ENCODE measurements around the gene OR12D2.

OR12D2 gene

GRCh38 chr6:29388533-29388932 lies 6.9 kb upstream of the OR12D2 start:
- no peak for DNase-seq
- Histone ChIP-seq H3K27me3 (no peaks in the 10 kb centered on the region), H3K4me3 (ENCODE audit: low read depth, low read length) (no peak overlapping the region), H3K4me1 (no peaks in the 10 kb centered on the region), H3K9me3 (no peaks in the 10 kb centered on the region), H3K36me3 (no peaks in the 10 kb centered on the region)
- no peak for TF ChIP-seq CTCF (IDR thresholded peaks at IDR 0.05; ENCODE audit: low read depth, low read length)

GRCh38 chr6:29399525-29399924 lies 4.1 kb downstream of the OR12D2 start:
- no peaks in the 10 kb centered on the region for H3K9me3 ChIP-seq
- H3K27me3 ChIP-seq, result no peaks in the 10 kb centered on the region
- no peak for DNase-seq
- TF ChIP-seq CTCF (IDR thresholded peaks at IDR 0.05; ENCODE audit: low read depth, low read length), result no peak
- no peaks in the 10 kb centered on the region for H3K4me1 ChIP-seq
- H3K36me3 ChIP-seq, result no peaks in the 10 kb centered on the region
- no peak overlapping the region for H3K4me3 ChIP-seq (ENCODE audit: low read depth, low read length)

- H3K27me3 ChIP-seq, result no peaks in the 10 kb centered on the region
- no peak overlapping the region for H3K4me3 ChIP-seq (ENCODE audit: low read depth, low read length)
- no peaks in the 10 kb centered on the region for H3K9me3 ChIP-seq
- no peaks in the 10 kb centered on the region for H3K36me3 ChIP-seq
- no peak for TF ChIP-seq CTCF (IDR thresholded peaks at IDR 0.05; ENCODE audit: low read depth, low read length)
- H3K4me1 ChIP-seq, result no peaks in the 10 kb centered on the region
- DNase-seq, result no peak
Observed at GRCh38 chr6:29403801-29404200, 8.4 kb downstream of the OR12D2 start.

GRCh38 chr6:29414588-29414987 lies 19.2 kb downstream of the OR12D2 start, which contains the start of gene OR12D1:
Gene OR12D1 (plus strand): TSS chr6:29414928.
- no peaks in the 10 kb centered on the region for H3K9me3 ChIP-seq
- H3K4me3 ChIP-seq (ENCODE audit: low read depth, low read length), result no peak within 1 kb of the TSS
- H3K27me3 ChIP-seq, result no peaks in the 10 kb centered on the region
- peak; percentile 7; the same call in 1 of the 2 replicates for TF ChIP-seq CTCF (IDR thresholded peaks at IDR 0.05; ENCODE audit: low read depth, low read length)
- H3K36me3 ChIP-seq, result no peaks in the 10 kb centered on the region
- H3K4me1 ChIP-seq, result no peaks in the 10 kb centered on the region
- no peak for DNase-seq

GRCh38 chr6:29419516-29419915 lies 24.1 kb downstream of the OR12D2 start:
- no peaks in the 10 kb centered on the region for H3K9me3 ChIP-seq
- DNase-seq, result no peak
- H3K36me3 ChIP-seq, result no peaks in the 10 kb centered on the region
- TF ChIP-seq CTCF (IDR thresholded peaks at IDR 0.05; ENCODE audit: low read depth, low read length), result no peak
- no peak overlapping the region for H3K4me3 ChIP-seq (ENCODE audit: low read depth, low read length)
- 0 out of 2 replicates have a peak, but pooled peaks cover 5% of the 10 kb centered on the region for H3K27me3 ChIP-seq
- H3K4me1 ChIP-seq, result no peaks in the 10 kb centered on the region

GRCh38 chr6:29424168-29424567 lies 28.7 kb downstream of the OR12D2 start:
- no peaks in the 10 kb centered on the region for H3K36me3 ChIP-seq
- no peak for TF ChIP-seq CTCF (IDR thresholded peaks at IDR 0.05; ENCODE audit: low read depth, low read length)
- no peak for DNase-seq
- no peak overlapping the region for H3K4me3 ChIP-seq (ENCODE audit: low read depth, low read length)
- no peaks in the 10 kb centered on the region for H3K9me3 ChIP-seq
- H3K4me1 ChIP-seq, result no peaks in the 10 kb centered on the region
- H3K27me3 ChIP-seq, result 0 out of 2 replicates have a peak, but pooled peaks cover 5% of the 10 kb centered on the region
